ENCODE results near the gene KRT83.

DNA sequence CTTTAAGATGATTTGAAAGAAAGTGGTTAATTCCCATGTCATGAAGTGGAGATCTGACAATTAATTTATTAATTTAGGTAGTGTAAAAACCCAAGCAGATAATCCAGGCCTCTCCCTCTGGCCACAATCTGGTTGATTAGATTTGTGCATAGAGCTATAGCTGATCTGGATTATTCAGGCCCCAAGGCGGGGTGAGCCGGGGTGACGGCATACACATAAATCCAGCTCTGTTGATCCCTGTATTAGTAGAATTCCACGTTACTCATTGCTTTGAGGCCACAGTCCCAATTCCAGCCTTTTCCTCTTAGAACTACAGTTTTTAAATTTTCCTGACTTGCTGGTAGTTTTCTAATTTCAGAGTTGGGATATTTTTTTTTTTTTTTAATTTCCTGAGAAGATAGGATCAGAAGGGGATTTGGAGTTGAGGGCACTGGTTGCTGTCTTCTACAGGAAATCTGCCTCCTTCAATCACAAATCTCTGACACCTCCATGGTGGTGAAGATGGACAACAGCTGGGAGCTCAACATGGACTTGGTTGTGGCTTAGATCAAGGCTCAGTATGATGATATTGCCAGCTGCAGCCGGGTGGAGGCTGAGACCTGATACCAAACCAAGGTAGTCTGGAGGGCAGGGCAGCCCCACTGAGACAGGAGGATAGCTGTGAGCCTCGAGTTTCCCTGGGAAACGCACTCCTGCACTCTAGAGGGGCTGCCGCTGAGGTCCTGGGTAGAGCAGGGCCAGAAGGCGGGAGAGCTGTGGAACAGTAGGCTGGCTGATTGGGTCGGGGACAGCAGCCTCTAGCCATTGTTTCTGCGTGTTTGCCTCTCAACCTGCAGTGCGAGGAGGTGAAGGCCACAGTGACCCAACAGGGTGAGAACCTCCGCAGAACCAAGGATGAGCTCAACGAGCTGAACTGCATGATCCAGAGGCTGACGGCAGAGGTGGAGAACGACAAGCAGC, 26.6 kb upstream of the KRT83 start:
- TF ChIP-seq, protein P1, sequence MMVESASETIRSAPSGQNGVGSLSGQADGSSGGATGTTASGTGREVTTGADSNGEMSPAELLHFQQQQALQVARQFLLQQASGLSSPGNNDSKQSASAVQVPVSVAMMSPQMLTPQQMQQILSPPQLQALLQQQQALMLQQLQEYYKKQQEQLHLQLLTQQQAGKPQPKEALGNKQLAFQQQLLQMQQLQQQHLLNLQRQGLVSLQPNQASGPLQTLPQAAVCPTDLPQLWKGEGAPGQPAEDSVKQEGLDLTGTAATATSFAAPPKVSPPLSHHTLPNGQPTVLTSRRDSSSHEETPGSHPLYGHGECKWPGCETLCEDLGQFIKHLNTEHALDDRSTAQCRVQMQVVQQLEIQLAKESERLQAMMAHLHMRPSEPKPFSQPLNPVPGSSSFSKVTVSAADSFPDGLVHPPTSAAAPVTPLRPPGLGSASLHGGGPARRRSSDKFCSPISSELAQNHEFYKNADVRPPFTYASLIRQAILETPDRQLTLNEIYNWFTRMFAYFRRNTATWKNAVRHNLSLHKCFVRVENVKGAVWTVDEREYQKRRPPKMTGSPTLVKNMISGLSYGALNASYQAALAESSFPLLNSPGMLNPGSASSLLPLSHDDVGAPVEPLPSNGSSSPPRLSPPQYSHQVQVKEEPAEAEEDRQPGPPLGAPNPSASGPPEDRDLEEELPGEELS (CRISPR knock-in tag; IDR thresholded peaks at IDR 0.05), result no peak
- TF ChIP-seq, protein P2, sequence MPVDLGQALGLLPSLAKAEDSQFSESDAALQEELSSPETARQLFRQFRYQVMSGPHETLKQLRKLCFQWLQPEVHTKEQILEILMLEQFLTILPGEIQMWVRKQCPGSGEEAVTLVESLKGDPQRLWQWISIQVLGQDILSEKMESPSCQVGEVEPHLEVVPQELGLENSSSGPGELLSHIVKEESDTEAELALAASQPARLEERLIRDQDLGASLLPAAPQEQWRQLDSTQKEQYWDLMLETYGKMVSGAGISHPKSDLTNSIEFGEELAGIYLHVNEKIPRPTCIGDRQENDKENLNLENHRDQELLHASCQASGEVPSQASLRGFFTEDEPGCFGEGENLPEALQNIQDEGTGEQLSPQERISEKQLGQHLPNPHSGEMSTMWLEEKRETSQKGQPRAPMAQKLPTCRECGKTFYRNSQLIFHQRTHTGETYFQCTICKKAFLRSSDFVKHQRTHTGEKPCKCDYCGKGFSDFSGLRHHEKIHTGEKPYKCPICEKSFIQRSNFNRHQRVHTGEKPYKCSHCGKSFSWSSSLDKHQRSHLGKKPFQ (CRISPR knock-in tag; IDR thresholded peaks at IDR 0.05; ENCODE audit: insufficient replicate concordance), result no peak
- TF ChIP-seq, protein P3, sequence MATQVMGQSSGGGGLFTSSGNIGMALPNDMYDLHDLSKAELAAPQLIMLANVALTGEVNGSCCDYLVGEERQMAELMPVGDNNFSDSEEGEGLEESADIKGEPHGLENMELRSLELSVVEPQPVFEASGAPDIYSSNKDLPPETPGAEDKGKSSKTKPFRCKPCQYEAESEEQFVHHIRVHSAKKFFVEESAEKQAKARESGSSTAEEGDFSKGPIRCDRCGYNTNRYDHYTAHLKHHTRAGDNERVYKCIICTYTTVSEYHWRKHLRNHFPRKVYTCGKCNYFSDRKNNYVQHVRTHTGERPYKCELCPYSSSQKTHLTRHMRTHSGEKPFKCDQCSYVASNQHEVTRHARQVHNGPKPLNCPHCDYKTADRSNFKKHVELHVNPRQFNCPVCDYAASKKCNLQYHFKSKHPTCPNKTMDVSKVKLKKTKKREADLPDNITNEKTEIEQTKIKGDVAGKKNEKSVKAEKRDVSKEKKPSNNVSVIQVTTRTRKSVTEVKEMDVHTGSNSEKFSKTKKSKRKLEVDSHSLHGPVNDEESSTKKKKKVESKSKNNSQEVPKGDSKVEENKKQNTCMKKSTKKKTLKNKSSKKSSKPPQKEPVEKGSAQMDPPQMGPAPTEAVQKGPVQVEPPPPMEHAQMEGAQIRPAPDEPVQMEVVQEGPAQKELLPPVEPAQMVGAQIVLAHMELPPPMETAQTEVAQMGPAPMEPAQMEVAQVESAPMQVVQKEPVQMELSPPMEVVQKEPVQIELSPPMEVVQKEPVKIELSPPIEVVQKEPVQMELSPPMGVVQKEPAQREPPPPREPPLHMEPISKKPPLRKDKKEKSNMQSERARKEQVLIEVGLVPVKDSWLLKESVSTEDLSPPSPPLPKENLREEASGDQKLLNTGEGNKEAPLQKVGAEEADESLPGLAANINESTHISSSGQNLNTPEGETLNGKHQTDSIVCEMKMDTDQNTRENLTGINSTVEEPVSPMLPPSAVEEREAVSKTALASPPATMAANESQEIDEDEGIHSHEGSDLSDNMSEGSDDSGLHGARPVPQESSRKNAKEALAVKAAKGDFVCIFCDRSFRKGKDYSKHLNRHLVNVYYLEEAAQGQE (IDR thresholded peaks at IDR 0.05; ENCODE audit: borderline replicate concordance in 1 of 2, low read depth in 1 of 2, low read length in 2 of 2), result no peak
- TF ChIP-seq NFKB2 (CRISPR knock-in tag; IDR thresholded peaks at IDR 0.05; ENCODE audit: borderline replicate concordance) (no peak), FLYWCH1 (CRISPR knock-in tag; IDR thresholded peaks at IDR 0.05) (no peak), JUN (CRISPR knock-in tag; IDR thresholded peaks at IDR 0.05) (no peak), HCFC1 (IDR thresholded peaks at IDR 0.05; ENCODE audit: low read depth, low read length) (no peak), SKI (IDR thresholded peaks at IDR 0.05; ENCODE audit: partially characterized antibody) (no peak), ZNF547 (CRISPR knock-in tag; IDR thresholded peaks at IDR 0.05) (no peak)

Data from HepG2 (cell line).